ENCODE data around the gene COX6A1. TPM values are rescaled to one million over a fixed set of nuclear protein-coding genes. Genes with fewer than 3 reads are reported as not detected.

Gene COX6A1
- total and polyA plus RNA-seq, 2 donors = 443 to 494 TPM

DNA sequence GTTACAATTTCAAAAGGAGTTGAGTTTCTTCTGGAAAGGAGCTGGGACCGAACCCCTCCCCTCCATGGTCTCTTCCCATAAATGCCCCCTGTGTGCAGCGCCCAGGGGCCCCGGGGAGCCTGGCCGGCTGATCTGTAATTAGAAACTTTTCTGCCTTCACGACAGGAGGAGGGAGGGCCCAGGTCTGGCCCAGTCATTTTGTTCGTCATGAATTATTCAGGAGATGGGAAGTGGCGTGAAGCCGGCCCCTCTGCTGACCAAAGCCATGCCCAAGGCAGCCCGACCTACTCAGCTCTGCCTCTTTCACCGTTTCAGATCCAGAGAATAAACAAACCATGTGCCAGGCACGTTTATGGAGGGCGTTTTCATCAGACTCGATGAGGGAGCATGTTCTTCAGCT is 35.7 kb upstream of the COX6A1 start:
- H3K36me3 ChIP-seq (ENCODE audit: control insufficient read depth in 2 of 2, insufficient read depth in 2 of 2, low read length in 1 of 2) = no peaks in the 10 kb centered on the region
- H3K4me3 ChIP-seq (ENCODE audit: low read length in 2 of 2) = no peak overlapping the region
- DNase-seq (ENCODE audit: low read depth in 6 of 9, low spot score in 9 of 9) = no peak
- H3K27ac ChIP-seq (ENCODE audit: low read depth in 1 of 2, low read length in 1 of 2) = no peak overlapping the region
- peaks cover 0 to 41% of the 10 kb centered on the region in 2 donors for H3K27me3 ChIP-seq (ENCODE audit: control insufficient read depth in 2 of 2, insufficient read depth in 1 of 2, low read length in 1 of 2)
- WGBS = 64% methylated on average over 13 of the region's 13 CpGs
- H3K4me1 ChIP-seq (ENCODE audit: control insufficient read depth in 2 of 2, insufficient read depth in 2 of 2, low read length in 2 of 2) = no peaks in the 10 kb centered on the region
- peaks cover 0 to 10% of the 10 kb centered on the region in 2 donors for H3K9me3 ChIP-seq (ENCODE audit: control insufficient read depth in 2 of 2, insufficient read depth in 1 of 2, low read length in 1 of 2)

GRCh38 chr12:120403869-120404268 is 34.0 kb upstream of the COX6A1 start:
- H3K27ac ChIP-seq (ENCODE audit: low read depth in 1 of 2, low read length in 1 of 2) = no peak overlapping the region
- no peak overlapping the region for H3K4me3 ChIP-seq (ENCODE audit: low read length in 2 of 2)
- H3K27me3 ChIP-seq (ENCODE audit: control insufficient read depth in 2 of 2, insufficient read depth in 1 of 2, low read length in 1 of 2) = peaks cover 0 to 27% of the 10 kb centered on the region in 2 donors
- H3K9me3 ChIP-seq (ENCODE audit: control insufficient read depth in 2 of 2, insufficient read depth in 1 of 2, low read length in 1 of 2) = peaks cover 0 to 10% of the 10 kb centered on the region in 2 donors
- no peak for DNase-seq (ENCODE audit: low read depth in 6 of 9, low spot score in 9 of 9)
- WGBS = 92% methylated on average over 3 of the region's 3 CpGs
- no peaks in the 10 kb centered on the region for H3K36me3 ChIP-seq (ENCODE audit: control insufficient read depth in 2 of 2, insufficient read depth in 2 of 2, low read length in 1 of 2)
- no peaks in the 10 kb centered on the region for H3K4me1 ChIP-seq (ENCODE audit: control insufficient read depth in 2 of 2, insufficient read depth in 2 of 2, low read length in 2 of 2)

DNA sequence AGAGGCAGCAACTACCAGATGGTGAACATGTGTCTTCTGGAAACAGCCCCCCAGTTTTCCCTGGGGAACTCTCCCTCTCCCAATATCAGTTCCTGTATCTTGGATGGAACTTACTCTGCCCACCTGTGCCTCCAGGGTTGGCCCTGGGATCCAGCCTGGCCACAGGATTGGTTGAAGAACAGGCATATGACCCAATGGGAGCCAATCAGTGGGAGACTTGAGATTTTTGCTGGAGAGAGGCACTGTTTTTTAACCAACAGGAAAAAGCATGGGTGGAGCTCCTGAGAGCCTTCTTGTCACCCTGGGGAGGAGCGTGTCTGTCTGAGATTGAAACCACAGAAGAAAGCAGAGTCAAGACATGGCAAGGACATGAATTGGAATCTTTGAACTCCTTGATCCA is 33.6 kb upstream of the COX6A1 start:
- 74% methylated on average over 1 of the region's 1 CpG for WGBS

DNA sequence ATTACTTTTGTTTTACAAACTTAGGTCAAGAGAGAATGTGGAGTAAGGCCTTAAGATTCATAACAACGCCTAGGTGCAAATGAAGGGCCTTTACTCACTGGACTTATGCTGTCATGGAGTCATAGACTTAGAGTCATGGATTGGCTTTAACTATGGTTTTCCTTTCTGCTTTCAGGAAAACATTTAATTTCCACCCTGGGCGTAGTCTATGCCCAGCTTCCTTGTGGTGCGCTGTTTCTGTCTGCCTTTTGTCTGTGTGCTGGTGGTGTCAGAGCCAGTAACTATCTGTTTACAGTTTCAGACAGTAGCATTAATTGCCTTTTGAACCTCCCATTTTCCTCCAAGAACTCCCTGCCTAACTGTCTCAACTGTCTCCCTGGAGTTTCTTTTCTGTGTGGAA is 31.8 kb upstream of the COX6A1 start:
- no peak for DNase-seq (ENCODE audit: low read depth in 6 of 9, low spot score in 9 of 9)
- Histone ChIP-seq H3K36me3 (ENCODE audit: control insufficient read depth in 2 of 2, insufficient read depth in 2 of 2, low read length in 1 of 2) (no peaks in the 10 kb centered on the region), H3K4me1 (ENCODE audit: control insufficient read depth in 2 of 2, insufficient read depth in 2 of 2, low read length in 2 of 2) (no peaks in the 10 kb centered on the region), H3K27me3 (ENCODE audit: control insufficient read depth in 2 of 2, insufficient read depth in 1 of 2, low read length in 1 of 2) (peaks cover 0 to 23% of the 10 kb centered on the region in 2 donors), H3K9me3 (ENCODE audit: control insufficient read depth in 2 of 2, insufficient read depth in 1 of 2, low read length in 1 of 2) (peaks cover 0 to 10% of the 10 kb centered on the region in 2 donors), H3K4me3 (ENCODE audit: low read length in 2 of 2) (no peak overlapping the region), H3K27ac (ENCODE audit: low read depth in 1 of 2, low read length in 1 of 2) (no peak overlapping the region)
- WGBS = 99% methylated on average over 3 of the region's 3 CpGs

More for the DNA sequence above, 33.6 kb upstream of the COX6A1 start:
- H3K27me3 ChIP-seq (ENCODE audit: control insufficient read depth in 2 of 2, insufficient read depth in 1 of 2, low read length in 1 of 2) = peaks cover 0 to 26% of the 10 kb centered on the region in 2 donors
- H3K9me3 ChIP-seq (ENCODE audit: control insufficient read depth in 2 of 2, insufficient read depth in 1 of 2, low read length in 1 of 2) = peaks cover 0 to 10% of the 10 kb centered on the region in 2 donors
- no peaks in the 10 kb centered on the region for H3K36me3 ChIP-seq (ENCODE audit: control insufficient read depth in 2 of 2, insufficient read depth in 2 of 2, low read length in 1 of 2)
- no peaks in the 10 kb centered on the region for H3K4me1 ChIP-seq (ENCODE audit: control insufficient read depth in 2 of 2, insufficient read depth in 2 of 2, low read length in 2 of 2)
- H3K27ac ChIP-seq (ENCODE audit: low read depth in 1 of 2, low read length in 1 of 2) = no peak overlapping the region
- H3K4me3 ChIP-seq (ENCODE audit: low read length in 2 of 2) = no peak overlapping the region
- DNase-seq (ENCODE audit: low read depth in 6 of 9, low spot score in 9 of 9) = no peak

GRCh38 chr12:120406553-120406952 is 31.4 kb upstream of the COX6A1 start:
- no peak overlapping the region for H3K4me3 ChIP-seq (ENCODE audit: low read length in 2 of 2)
- H3K36me3 ChIP-seq (ENCODE audit: control insufficient read depth in 2 of 2, insufficient read depth in 2 of 2, low read length in 1 of 2) = no peaks in the 10 kb centered on the region
- DNase-seq (ENCODE audit: low read depth in 6 of 9, low spot score in 9 of 9) = no peak
- H3K9me3 ChIP-seq (ENCODE audit: control insufficient read depth in 2 of 2, insufficient read depth in 1 of 2, low read length in 1 of 2) = peaks cover 0 to 10% of the 10 kb centered on the region in 2 donors
- H3K27me3 ChIP-seq (ENCODE audit: control insufficient read depth in 2 of 2, insufficient read depth in 1 of 2, low read length in 1 of 2) = peaks cover 0 to 22% of the 10 kb centered on the region in 2 donors
- WGBS = over 99% methylated on average over 3 of the region's 3 CpGs
- H3K4me1 ChIP-seq (ENCODE audit: control insufficient read depth in 2 of 2, insufficient read depth in 2 of 2, low read length in 2 of 2) = no peaks in the 10 kb centered on the region
- no peak overlapping the region for H3K27ac ChIP-seq (ENCODE audit: low read depth in 1 of 2, low read length in 1 of 2)

DNA sequence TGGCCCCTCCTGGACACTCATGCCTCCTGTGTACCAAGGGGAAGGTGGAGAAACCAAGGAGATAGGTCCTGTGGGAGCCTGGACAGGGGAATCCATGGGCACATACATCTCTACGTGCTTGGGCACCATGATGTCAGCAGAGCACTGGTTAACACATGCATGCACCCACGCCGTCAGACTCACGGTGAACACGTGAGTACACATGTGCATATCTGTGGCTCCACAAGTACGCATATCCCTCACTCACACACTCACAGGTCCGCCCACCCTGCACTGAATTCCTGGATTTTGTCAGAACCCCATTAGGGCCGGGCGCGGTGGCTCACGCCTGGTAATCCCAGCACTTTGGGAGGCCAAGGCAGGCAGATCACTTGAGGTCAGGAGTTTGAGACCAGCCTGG is 29.1 kb upstream of the COX6A1 start:
- Histone ChIP-seq H3K4me1 (ENCODE audit: control insufficient read depth in 2 of 2, insufficient read depth in 2 of 2, low read length in 2 of 2) (no peaks in the 10 kb centered on the region), H3K4me3 (ENCODE audit: low read length in 2 of 2) (no peak overlapping the region), H3K27ac (ENCODE audit: low read depth in 1 of 2, low read length in 1 of 2) (no peak overlapping the region), H3K9me3 (ENCODE audit: control insufficient read depth in 2 of 2, insufficient read depth in 1 of 2, low read length in 1 of 2) (peaks cover 0 to 6% of the 10 kb centered on the region in 2 donors), H3K27me3 (ENCODE audit: control insufficient read depth in 2 of 2, insufficient read depth in 1 of 2, low read length in 1 of 2) (peaks cover 0 to 6% of the 10 kb centered on the region in 2 donors), H3K36me3 (ENCODE audit: control insufficient read depth in 2 of 2, insufficient read depth in 2 of 2, low read length in 1 of 2) (no peaks in the 10 kb centered on the region)
- no peak for DNase-seq (ENCODE audit: low read depth in 6 of 9, low spot score in 9 of 9)
- 97% methylated on average over 11 of the region's 11 CpGs for WGBS

- WGBS = 93% methylated on average over 7 of the region's 7 CpGs
- Histone ChIP-seq H3K4me1 (ENCODE audit: control insufficient read depth in 2 of 2, insufficient read depth in 2 of 2, low read length in 2 of 2) (no peaks in the 10 kb centered on the region), H3K27ac (ENCODE audit: low read depth in 1 of 2, low read length in 1 of 2) (no peak overlapping the region), H3K4me3 (ENCODE audit: low read length in 2 of 2) (no peak overlapping the region), H3K36me3 (ENCODE audit: control insufficient read depth in 2 of 2, insufficient read depth in 2 of 2, low read length in 1 of 2) (no peaks in the 10 kb centered on the region), H3K27me3 (ENCODE audit: control insufficient read depth in 2 of 2, insufficient read depth in 1 of 2, low read length in 1 of 2) (peaks cover 0 to 3% of the 10 kb centered on the region in 2 donors), H3K9me3 (ENCODE audit: control insufficient read depth in 2 of 2, insufficient read depth in 1 of 2, low read length in 1 of 2) (no peaks in the 10 kb centered on the region)
- DNase-seq (ENCODE audit: low read depth in 6 of 9, low spot score in 9 of 9) = no peak
These were observed 25.5 kb upstream of the COX6A1 start for GRCh38 chr12:120412421-120412820.

DNA sequence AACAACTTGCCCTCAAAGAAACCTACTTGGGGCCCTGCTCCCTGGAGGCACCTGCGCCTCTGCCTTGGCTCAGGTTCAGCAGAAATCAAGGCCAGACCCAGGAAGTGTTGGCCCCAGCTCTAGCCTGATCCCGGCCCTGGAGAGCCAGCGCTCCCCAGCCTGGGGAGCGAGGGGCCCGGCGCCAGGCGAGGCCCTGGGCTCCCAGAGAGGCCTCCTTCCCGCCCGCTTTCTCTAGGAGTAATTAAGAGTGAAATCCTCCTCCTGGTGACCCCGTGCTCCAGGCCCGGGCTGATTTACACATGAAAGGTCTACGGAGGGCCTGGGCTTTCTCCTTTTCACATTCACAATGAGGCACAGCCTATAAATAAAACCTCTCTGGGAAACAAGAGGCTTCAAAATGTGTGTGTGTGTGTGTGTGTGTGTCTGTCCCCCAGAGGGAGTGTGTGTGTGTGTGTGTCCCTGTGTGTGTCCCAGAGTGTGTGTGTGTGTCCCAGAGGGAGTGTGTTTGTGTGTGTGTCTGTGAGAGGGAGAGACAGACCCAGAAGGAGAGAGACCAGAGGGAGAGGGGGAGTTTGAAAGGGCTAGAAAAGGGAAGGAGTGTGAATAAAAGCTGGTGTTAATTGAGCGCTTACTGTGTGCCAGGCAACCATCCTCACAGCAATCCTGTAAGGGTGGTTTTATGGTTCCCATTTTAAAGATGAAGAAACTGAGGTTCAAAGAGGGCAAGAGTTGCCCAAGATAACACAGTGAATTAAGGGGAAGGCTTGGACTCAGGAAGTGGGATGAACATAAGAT is 23.8 kb upstream of the COX6A1 start:
- peaks cover 0 to 3% of the 10 kb centered on the region in 2 donors for H3K27me3 ChIP-seq (ENCODE audit: control insufficient read depth in 2 of 2, insufficient read depth in 1 of 2, low read length in 1 of 2)
- no peak overlapping the region for H3K27ac ChIP-seq (ENCODE audit: low read depth in 1 of 2, low read length in 1 of 2)
- H3K4me1 ChIP-seq (ENCODE audit: control insufficient read depth in 2 of 2, insufficient read depth in 2 of 2, low read length in 2 of 2) = no peaks in the 10 kb centered on the region
- no peaks in the 10 kb centered on the region for H3K9me3 ChIP-seq (ENCODE audit: control insufficient read depth in 2 of 2, insufficient read depth in 1 of 2, low read length in 1 of 2)
- no peak overlapping the region for H3K4me3 ChIP-seq (ENCODE audit: low read length in 2 of 2)
- no peak for DNase-seq (ENCODE audit: low read depth in 6 of 9, low spot score in 9 of 9)
- WGBS = 89% methylated on average over 13 of the region's 13 CpGs
- no peaks in the 10 kb centered on the region for H3K36me3 ChIP-seq (ENCODE audit: control insufficient read depth in 2 of 2, insufficient read depth in 2 of 2, low read length in 1 of 2)

GRCh38 chr12:120416490-120417216 is 21.3 kb upstream of the COX6A1 start:
- H3K27ac ChIP-seq (ENCODE audit: low read depth in 1 of 2, low read length in 1 of 2) = no peak overlapping the region
- H3K36me3 ChIP-seq (ENCODE audit: control insufficient read depth in 2 of 2, insufficient read depth in 2 of 2, low read length in 1 of 2) = no peaks in the 10 kb centered on the region
- no peak overlapping the region for H3K4me3 ChIP-seq (ENCODE audit: low read length in 2 of 2)
- no peak for DNase-seq (ENCODE audit: low read depth in 6 of 9, low spot score in 9 of 9)
- no peaks in the 10 kb centered on the region for H3K9me3 ChIP-seq (ENCODE audit: control insufficient read depth in 2 of 2, insufficient read depth in 1 of 2, low read length in 1 of 2)
- H3K27me3 ChIP-seq (ENCODE audit: control insufficient read depth in 2 of 2, insufficient read depth in 1 of 2, low read length in 1 of 2) = peaks cover 0 to 3% of the 10 kb centered on the region in 2 donors
- H3K4me1 ChIP-seq (ENCODE audit: control insufficient read depth in 2 of 2, insufficient read depth in 2 of 2, low read length in 2 of 2) = no peaks in the 10 kb centered on the region
- WGBS = 92% methylated on average over 7 of the region's 7 CpGs
